ENCODE measurements around the gene AKIP1.
"Not testable (repeated sequence)": the region's sequence is repeated elsewhere in the genome, so short reads cannot be mapped to it uniquely, and the experiment has no call there.

AKIP1 gene

GRCh38 chr11:8871171-8871775, 39.7 kb upstream of the AKIP1 start:
- TF ChIP-seq CTCF (conservative IDR thresholded peaks at IDR 0.05; ENCODE audit: low read depth, low read length) = no peak
- H3K4me3 ChIP-seq (ENCODE audit: low read depth, low read length) = peak overlapping the region; percentile 73
- peak; percentile 93 for DNase-seq (ENCODE audit: low read depth)

- H3K4me3 ChIP-seq (ENCODE audit: low read depth, low read length) = no peak overlapping the region
- TF ChIP-seq CTCF (conservative IDR thresholded peaks at IDR 0.05; ENCODE audit: low read depth, low read length) = no peak
- no peak for DNase-seq (ENCODE audit: low read depth)
These were observed 39.0 kb upstream of the AKIP1 start for GRCh38 chr11:8871962-8872361.

- H3K4me3 ChIP-seq (ENCODE audit: low read depth, low read length) = no peak overlapping the region
- TF ChIP-seq CTCF (conservative IDR thresholded peaks at IDR 0.05; ENCODE audit: low read depth, low read length) = no peak
- DNase-seq (ENCODE audit: low read depth) = no peak
These were observed 37.1 kb upstream of the AKIP1 start for GRCh38 chr11:8873741-8874405.

GRCh38 chr11:8878771-8879170, 32.2 kb upstream of the AKIP1 start:
- no peak for DNase-seq (ENCODE audit: low read depth)
- TF ChIP-seq CTCF (conservative IDR thresholded peaks at IDR 0.05; ENCODE audit: low read depth, low read length) = no peak
- no peak overlapping the region for H3K4me3 ChIP-seq (ENCODE audit: low read depth, low read length)

GRCh38 chr11:8881585-8881984, 29.4 kb upstream of the AKIP1 start:
- H3K4me3 ChIP-seq (ENCODE audit: low read depth, low read length); DNase-seq (ENCODE audit: low read depth): not testable (repeated sequence)

GRCh38 chr11:8886322-8886721, 24.7 kb upstream of the AKIP1 start:
- no peak overlapping the region for H3K4me3 ChIP-seq (ENCODE audit: low read depth, low read length)
- DNase-seq (ENCODE audit: low read depth) = peak; percentile 61
- TF ChIP-seq CTCF (conservative IDR thresholded peaks at IDR 0.05; ENCODE audit: low read depth, low read length) = no peak

- DNase-seq (ENCODE audit: low read depth); H3K4me3 ChIP-seq (ENCODE audit: low read depth, low read length): not testable (repeated sequence)
These were observed 19.8 kb upstream of the AKIP1 start for GRCh38 chr11:8891185-8891584.

- no peak for TF ChIP-seq CTCF (conservative IDR thresholded peaks at IDR 0.05; ENCODE audit: low read depth, low read length)
- no peak for DNase-seq (ENCODE audit: low read depth)
- H3K4me3 ChIP-seq (ENCODE audit: low read depth, low read length) = no peak overlapping the region
These were observed 11.8 kb upstream of the AKIP1 start for GRCh38 chr11:8899119-8899753.
